Type B pancreatic cell (in vitro differentiated cells): ENCODE measurements around the gene CHCHD6. TPM values are rescaled to one million over a fixed set of nuclear protein-coding genes. Genes with fewer than 3 reads are reported as not detected.

ENCODE experiments used
- DNase-seq: peaks from one replicate; pipeline ENCODE4 v3.0.0; 2021; ENCODE audit warnings: mixed read lengths; ENCODE audit not compliant: unreplicated experiment; ENCODE audit errors: extremely low spot score
- H3K27ac Mint-ChIP-seq: 2 replicates; pipeline ENCODE4 v1.8.0; 2021; ENCODE audit warnings: mild to moderate bottlenecking, mixed read lengths
- H3K27me3 Mint-ChIP-seq: 2 replicates; pipeline ENCODE4 v1.8.0; 2021; ENCODE audit warnings: mixed read lengths
- H3K36me3 Mint-ChIP-seq: 2 replicates; pipeline ENCODE4 v1.8.0; 2021; ENCODE audit warnings: mixed read lengths
- H3K4me1 Mint-ChIP-seq: one replicate; pipeline ENCODE4 v1.8.0; 2021; ENCODE audit warnings: mixed read lengths; ENCODE audit not compliant: unreplicated experiment
- H3K4me3 Mint-ChIP-seq: 2 replicates; pipeline ENCODE4 v1.8.0; 2021; ENCODE audit warnings: mild to moderate bottlenecking, mixed read lengths
- H3K9me3 Mint-ChIP-seq: 2 replicates; pipeline ENCODE4 v1.8.0; 2021; ENCODE audit warnings: mixed read lengths
- total RNA-seq: library from RNA; stranded (reverse); gene quantifications from 2 replicates; pipeline ENCODE4 v1.2.1, GENCODE V29; 2021; ENCODE audit warnings: low replicate concordance
- TF ChIP-seq, protein P1 (sequence below): fragments of 200-600 bp; sonication (generic); conservative IDR thresholded peaks from 2 replicates; pipeline ENCODE4 v1.5.0; 2021; ENCODE audit warnings: antibody characterized with exemption, mild to moderate bottlenecking

CHCHD6 gene
- total RNA-seq, 1 donor from 2014 or later, result 17.5 TPM

DNA sequence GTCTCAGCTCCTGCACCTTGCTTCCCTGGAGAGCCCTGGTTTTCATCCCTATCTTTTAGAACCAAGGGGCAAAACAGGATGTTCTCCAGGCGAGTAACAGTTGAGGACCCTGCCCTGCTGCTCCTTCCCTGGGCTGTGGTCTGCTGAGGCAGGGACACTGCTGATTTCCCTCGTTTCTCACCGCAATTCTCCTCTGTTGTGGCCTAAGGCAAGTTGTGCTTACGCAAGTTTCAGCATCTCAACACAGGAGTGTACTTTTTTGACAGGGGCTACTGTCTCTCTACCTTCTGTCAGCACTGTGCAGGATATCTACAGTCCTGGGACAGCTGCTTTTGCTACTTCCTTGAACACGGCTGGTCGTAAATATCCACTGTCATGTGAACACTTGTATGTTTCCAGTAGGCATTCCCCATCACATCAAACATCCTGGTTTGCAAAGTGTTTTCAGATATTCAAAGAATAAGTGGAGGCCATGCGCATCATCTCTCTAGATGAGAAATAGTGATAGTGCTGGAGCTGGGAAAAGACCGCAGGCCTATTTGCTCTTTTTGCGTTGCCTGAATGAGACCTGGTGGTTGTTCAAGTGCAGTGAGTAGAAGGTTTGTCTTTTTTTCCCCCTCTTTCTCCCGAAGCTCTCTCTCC lies 168.8 kb downstream of the CHCHD6 start:
- TF ChIP-seq, protein P1, sequence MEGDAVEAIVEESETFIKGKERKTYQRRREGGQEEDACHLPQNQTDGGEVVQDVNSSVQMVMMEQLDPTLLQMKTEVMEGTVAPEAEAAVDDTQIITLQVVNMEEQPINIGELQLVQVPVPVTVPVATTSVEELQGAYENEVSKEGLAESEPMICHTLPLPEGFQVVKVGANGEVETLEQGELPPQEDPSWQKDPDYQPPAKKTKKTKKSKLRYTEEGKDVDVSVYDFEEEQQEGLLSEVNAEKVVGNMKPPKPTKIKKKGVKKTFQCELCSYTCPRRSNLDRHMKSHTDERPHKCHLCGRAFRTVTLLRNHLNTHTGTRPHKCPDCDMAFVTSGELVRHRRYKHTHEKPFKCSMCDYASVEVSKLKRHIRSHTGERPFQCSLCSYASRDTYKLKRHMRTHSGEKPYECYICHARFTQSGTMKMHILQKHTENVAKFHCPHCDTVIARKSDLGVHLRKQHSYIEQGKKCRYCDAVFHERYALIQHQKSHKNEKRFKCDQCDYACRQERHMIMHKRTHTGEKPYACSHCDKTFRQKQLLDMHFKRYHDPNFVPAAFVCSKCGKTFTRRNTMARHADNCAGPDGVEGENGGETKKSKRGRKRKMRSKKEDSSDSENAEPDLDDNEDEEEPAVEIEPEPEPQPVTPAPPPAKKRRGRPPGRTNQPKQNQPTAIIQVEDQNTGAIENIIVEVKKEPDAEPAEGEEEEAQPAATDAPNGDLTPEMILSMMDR, result no peak
- DNase-seq, result no peak
- Mint-ChIP-seq H3K27me3 (no peaks in the 10 kb centered on the region), H3K27ac (no peak overlapping the region), H3K4me1 (peaks cover 4% of the 10 kb centered on the region), H3K9me3 (no peaks in the 10 kb centered on the region), H3K4me3 (no peak overlapping the region), H3K36me3 (peaks cover 3% of the 10 kb centered on the region)

DNA sequence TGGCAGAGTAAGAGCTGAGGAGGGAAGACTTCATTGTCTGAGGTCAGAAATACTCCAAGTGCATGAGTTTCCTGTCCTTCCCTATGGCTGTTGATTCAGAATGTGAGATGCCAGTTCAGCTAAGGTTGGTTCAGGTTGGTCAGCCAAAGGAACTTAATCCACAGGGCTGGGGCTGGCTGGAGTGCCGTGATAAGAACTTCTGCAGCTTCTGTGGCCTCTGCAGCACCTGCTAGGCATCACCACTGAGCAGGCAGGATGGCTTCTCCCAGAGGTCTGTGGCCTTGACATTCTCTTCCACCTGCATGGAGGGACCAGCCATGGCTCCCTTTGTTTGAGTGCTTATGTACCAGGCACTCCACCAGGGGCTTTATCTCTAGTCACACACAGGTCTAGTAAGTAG lies 169.4 kb downstream of the CHCHD6 start:
- H3K4me3 Mint-ChIP-seq, result no peak overlapping the region
- peaks cover 3% of the 10 kb centered on the region for H3K36me3 Mint-ChIP-seq
- peaks cover 4% of the 10 kb centered on the region for H3K4me1 Mint-ChIP-seq

GRCh38 chr3:126878664-126879063 lies 174.6 kb downstream of the CHCHD6 start:
- no peaks in the 10 kb centered on the region for H3K9me3 Mint-ChIP-seq
- TF ChIP-seq, protein P1, result no peak

More for the DNA sequence above, 169.4 kb downstream of the CHCHD6 start:
- DNase-seq, result no peak
- no peaks in the 10 kb centered on the region for H3K9me3 Mint-ChIP-seq
- TF ChIP-seq, protein P1, result no peak
- H3K27ac Mint-ChIP-seq, result no peak overlapping the region
- no peaks in the 10 kb centered on the region for H3K27me3 Mint-ChIP-seq

GRCh38 chr3:126880901-126881300 lies 176.9 kb downstream of the CHCHD6 start:
- TF ChIP-seq, protein P1, result no peak
- Mint-ChIP-seq H3K36me3 (no peaks in the 10 kb centered on the region), H3K27ac (no peak overlapping the region), H3K27me3 (no peaks in the 10 kb centered on the region), H3K9me3 (no peaks in the 10 kb centered on the region), H3K4me3 (no peak overlapping the region), H3K4me1 (no peaks in the 10 kb centered on the region)
- DNase-seq, result no peak

More at GRCh38 chr3:126878664-126879063, 174.6 kb downstream of the CHCHD6 start:
- no peak for DNase-seq
- Mint-ChIP-seq H3K4me1 (no peaks in the 10 kb centered on the region), H3K27me3 (no peaks in the 10 kb centered on the region), H3K36me3 (peaks cover 3% of the 10 kb centered on the region), H3K27ac (no peak overlapping the region), H3K4me3 (no peak overlapping the region)

DNA sequence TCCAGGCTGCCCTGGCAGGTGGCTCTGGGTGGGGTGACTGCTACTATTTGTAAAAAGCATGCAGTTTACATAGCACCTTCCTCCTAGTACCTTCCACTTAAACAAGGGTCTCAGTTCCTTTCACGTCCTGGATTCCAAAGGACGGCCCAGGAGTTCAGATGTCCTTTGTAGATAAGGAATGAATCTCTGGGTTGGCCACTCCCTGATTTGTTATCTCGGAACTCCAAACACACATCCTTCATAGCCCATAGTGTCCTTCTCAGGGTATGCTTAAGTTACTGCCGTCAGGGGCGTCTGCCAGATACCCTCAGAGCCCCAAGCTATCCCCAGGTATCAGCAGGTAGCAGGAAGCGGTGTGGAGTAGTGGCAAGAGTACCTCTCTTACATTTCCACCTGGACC lies 177.8 kb downstream of the CHCHD6 start:
- H3K4me1 Mint-ChIP-seq, result no peaks in the 10 kb centered on the region
- no peak for DNase-seq
- TF ChIP-seq, protein P1, result no peak
- H3K36me3 Mint-ChIP-seq, result no peaks in the 10 kb centered on the region
- H3K27ac Mint-ChIP-seq, result no peak overlapping the region
- no peaks in the 10 kb centered on the region for H3K9me3 Mint-ChIP-seq
- H3K27me3 Mint-ChIP-seq, result no peaks in the 10 kb centered on the region
- H3K4me3 Mint-ChIP-seq, result no peak overlapping the region
